HEK293T (cell line): ENCODE measurements around the gene GRIN3B.

Source experiments
- CTCF ChIA-PET: fragments of 350-600 bp; formaldehyde crosslinking; extraction: SDS; loops from one replicate; lab custom pipeline; 2021; ENCODE audit warnings: antibody characterized with exemption, inconsistent platforms; lab: Yijun Ruan, JAX
- POLR2A ChIA-PET: fragments of 350-600 bp; formaldehyde crosslinking; extraction: SDS; loops from one replicate; lab custom pipeline; 2020; ENCODE audit warnings: antibody characterized with exemption, inconsistent platforms; lab: Yijun Ruan, JAX
- DNase-seq: peaks from one replicate; pipeline ENCODE4 v3.0.0; 2012; ENCODE audit warnings: mixed read lengths; ENCODE audit errors: extremely low spot score
- ARNT ChIP-seq: fragments of 450-650 bp; IDR thresholded peaks from 2 replicates; pipeline ENCODE4 v1.6.1; 2017; ENCODE audit warnings: mild to moderate bottlenecking
- BHLHE40 ChIP-seq: fragments of 450-650 bp; IDR thresholded peaks from 2 replicates; pipeline ENCODE4 v1.6.1; 2016; ENCODE audit warnings: mild to moderate bottlenecking, moderate library complexity, borderline replicate concordance
- CTBP1 ChIP-seq: fragments of 450-650 bp; IDR thresholded peaks from 2 replicates; pipeline ENCODE4 v1.6.1; 2016; ENCODE audit warnings: borderline replicate concordance
- ELF4 ChIP-seq: fragments of 450-650 bp; IDR thresholded peaks from 2 replicates; pipeline ENCODE4 v1.6.1; 2017; ENCODE audit warnings: antibody characterized with exemption
- FOXA1 ChIP-seq: fragments of 450-650 bp; IDR thresholded peaks from 2 replicates; pipeline ENCODE4 v1.6.1; 2016; ENCODE audit warnings: mild to moderate bottlenecking
- FOXK2 ChIP-seq: fragments of 450-650 bp; IDR thresholded peaks from 2 replicates; pipeline ENCODE4 v1.6.1; 2016; ENCODE audit warnings: mild to moderate bottlenecking
- FOXM1 ChIP-seq: fragments of 450-650 bp; IDR thresholded peaks from 2 replicates; pipeline ENCODE4 v1.6.1; 2017; ENCODE audit warnings: mild to moderate bottlenecking, borderline replicate concordance
- HDGF ChIP-seq: fragments of 450-650 bp; IDR thresholded peaks from 2 replicates; pipeline ENCODE4 v1.6.1; 2017; ENCODE audit warnings: antibody characterized with exemption, borderline replicate concordance
- L3MBTL2 ChIP-seq: fragments of 450-650 bp; conservative IDR thresholded peaks from 2 replicates; pipeline ENCODE4 v1.6.1; 2016; ENCODE audit warnings: mild to moderate bottlenecking
- LEF1 ChIP-seq: fragments of 450-650 bp; IDR thresholded peaks from 2 replicates; pipeline ENCODE4 v1.6.1; 2017; ENCODE audit warnings: mild to moderate bottlenecking, borderline replicate concordance
- NFRKB ChIP-seq: fragments of 450-650 bp; IDR thresholded peaks from 2 replicates; pipeline ENCODE4 v1.6.1; 2016; ENCODE audit warnings: mild to moderate bottlenecking, moderate library complexity
- SP1 ChIP-seq: fragments of 450-650 bp; IDR thresholded peaks from 2 replicates; pipeline ENCODE4 v1.6.1; 2017
- SUZ12 ChIP-seq: fragments of 450-650 bp; IDR thresholded peaks from 2 replicates; pipeline ENCODE4 v1.6.1; 2016; ENCODE audit warnings: mild to moderate bottlenecking
- TARDBP ChIP-seq: fragments of 450-650 bp; IDR thresholded peaks from 2 replicates; pipeline ENCODE4 v1.6.1; 2016
- ZNF384 ChIP-seq: fragments of 450-650 bp; IDR thresholded peaks from 2 replicates; pipeline ENCODE4 v1.6.1; 2016
- TF ChIP-seq, protein P1 (sequence below): fragments of 450-650 bp; IDR thresholded peaks from 2 replicates; pipeline ENCODE4 v1.6.1; 2016

Gene GRIN3B

DNA sequence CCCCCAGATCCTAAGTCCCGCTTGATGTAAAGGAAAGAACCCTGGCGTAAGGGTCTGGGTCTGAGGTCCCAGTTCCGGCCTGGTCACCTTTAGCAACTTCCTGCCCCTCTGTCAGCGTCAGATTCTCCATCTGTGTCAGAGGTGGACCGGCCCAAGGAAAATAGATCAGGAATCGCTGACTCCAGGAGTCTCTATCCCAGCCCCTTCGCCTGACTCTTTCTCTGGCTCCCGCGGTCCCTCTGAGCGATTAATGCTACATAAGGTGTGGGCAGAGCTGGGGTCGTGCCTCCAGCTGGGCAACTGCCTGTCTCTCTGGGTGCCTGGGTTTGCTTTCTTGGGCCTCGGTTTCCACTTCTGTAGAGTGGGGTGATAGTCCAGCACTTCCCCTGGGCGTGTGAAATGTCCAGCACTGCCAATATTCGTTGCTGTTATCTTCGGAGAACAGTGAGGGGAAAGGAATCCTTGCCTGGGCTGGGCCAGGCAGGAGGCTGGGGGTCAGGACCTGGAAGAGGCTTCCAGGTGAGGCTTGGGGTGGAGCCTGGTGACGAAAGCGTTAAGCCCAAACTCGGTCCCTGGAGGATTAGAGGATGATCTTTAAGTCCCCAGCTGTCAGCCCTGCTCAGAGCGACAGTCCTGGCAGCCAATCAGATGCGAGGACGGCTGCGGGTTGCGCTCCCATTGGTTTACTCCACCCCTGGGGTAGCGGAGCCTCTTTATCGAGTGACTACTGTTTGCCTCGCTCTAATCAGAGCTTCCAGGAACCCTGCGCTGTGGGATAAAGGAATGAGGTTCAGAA is 40.5 kb downstream of the GRIN3B start:
- TF ChIP-seq, protein P1, sequence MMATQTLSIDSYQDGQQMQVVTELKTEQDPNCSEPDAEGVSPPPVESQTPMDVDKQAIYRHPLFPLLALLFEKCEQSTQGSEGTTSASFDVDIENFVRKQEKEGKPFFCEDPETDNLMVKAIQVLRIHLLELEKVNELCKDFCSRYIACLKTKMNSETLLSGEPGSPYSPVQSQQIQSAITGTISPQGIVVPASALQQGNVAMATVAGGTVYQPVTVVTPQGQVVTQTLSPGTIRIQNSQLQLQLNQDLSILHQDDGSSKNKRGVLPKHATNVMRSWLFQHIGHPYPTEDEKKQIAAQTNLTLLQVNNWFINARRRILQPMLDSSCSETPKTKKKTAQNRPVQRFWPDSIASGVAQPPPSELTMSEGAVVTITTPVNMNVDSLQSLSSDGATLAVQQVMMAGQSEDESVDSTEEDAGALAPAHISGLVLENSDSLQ = peak; percentile 100
- peak; percentile 65 for TF ChIP-seq CTBP1
- TF ChIP-seq FOXK2 = no peak
- no peak for TF ChIP-seq SUZ12
- CTCF ChIA-PET = no interaction called here
- POLR2A ChIA-PET = interaction anchor here (0.6 to 3.8 kb wide), 9 partner anchors 11 to 286 kb away, joined by 3 to 29 read pairs (median 3); partner anchors contain the start of genes CIRBP, CNN2 and RNU6-2
- peak; percentile 87 for DNase-seq

DNA sequence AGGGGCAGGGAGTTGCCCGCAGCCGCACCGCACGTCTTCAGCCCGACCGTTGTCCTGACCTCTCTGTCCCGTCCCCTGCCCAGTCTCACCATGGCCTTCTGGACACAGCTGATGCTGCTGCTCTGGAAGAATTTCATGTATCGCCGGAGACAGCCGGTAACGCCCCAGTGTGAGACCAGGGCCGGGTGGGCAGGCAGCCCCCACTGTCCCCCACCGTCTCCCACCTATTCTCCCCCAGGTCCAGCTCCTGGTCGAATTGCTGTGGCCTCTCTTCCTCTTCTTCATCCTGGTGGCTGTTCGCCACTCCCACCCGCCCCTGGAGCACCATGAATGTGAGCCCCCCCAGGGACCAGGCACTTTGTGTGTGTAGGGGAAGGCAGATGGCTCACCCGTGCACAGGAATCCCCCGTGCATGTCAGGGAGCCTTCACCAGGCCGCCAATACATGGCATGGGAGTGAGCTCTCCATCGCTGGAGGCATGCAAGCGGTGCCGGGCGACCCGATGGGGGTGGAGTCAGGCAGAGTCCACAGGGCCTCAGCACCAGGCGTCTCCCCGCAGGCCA is 41.1 kb downstream of the GRIN3B start:
- CTCF ChIA-PET = no interaction called here
- no peak for TF ChIP-seq FOXA1
- TF ChIP-seq ARNT = no peak
- no peak for DNase-seq
- POLR2A ChIA-PET = interaction anchor here (0.6 to 3.8 kb wide), 4 partner anchors 14 to 48 kb away, joined by 3 to 29 read pairs (median 3); partner anchors contain the start of genes CNN2 and RNU6-2

DNA sequence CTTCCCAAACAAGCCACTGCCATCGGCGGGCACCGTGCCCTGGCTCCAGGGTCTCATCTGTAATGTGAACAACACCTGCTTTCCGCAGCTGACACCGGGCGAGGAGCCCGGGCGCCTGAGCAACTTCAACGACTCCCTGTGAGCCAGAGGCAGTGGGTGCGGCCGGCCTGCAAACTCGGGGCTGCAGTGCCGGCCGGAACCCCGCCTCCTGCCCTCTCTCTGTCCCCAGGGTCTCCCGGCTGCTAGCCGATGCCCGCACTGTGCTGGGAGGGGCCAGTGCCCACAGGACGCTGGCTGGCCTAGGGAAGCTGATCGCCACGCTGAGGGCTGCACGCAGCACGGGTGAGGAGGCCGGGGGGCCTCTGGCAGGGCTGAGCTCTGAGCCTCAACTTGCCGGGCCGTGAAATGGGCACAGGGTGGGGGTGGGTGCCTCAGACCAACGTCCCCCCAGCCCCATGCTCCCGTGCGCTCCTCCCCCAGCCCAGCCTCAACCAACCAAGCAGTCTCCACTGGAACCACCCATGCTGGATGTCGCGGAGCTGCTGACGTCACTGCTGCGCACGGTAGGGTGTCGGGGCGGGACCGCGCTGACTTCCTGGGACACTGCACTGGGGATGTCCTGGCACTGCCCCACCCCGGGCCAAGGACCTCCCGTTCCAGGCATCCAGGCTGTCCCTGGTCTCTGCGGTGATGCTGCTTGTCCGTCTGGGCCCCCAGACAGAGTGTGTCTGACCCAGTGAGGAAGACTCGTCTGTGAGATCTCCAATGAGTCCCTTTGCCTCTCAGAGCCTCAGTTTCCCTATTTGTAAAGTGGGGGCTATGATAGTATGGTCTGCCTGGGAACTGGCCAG is 41.8 kb downstream of the GRIN3B start:
- POLR2A ChIA-PET = interaction anchor here (1.0 to 3.8 kb wide), 3 partner anchors 15 to 227 kb away, joined by 3 to 29 read pairs (median 7); partner anchors contain the start of gene CNN2
- TF ChIP-seq L3MBTL2 (no peak), FOXK2 (no peak), ARNT (no peak), HDGF (no peak), ZNF384 (no peak), SUZ12 (no peak), ELF4 (no peak), CTBP1 (no peak), BHLHE40 (no peak), LEF1 (no peak), TARDBP (no peak), NFRKB (no peak), FOXM1 (no peak), SP1 (no peak)
- TF ChIP-seq, protein P1 = no peak
- CTCF ChIA-PET = no interaction called here
- DNase-seq = no peak

DNA sequence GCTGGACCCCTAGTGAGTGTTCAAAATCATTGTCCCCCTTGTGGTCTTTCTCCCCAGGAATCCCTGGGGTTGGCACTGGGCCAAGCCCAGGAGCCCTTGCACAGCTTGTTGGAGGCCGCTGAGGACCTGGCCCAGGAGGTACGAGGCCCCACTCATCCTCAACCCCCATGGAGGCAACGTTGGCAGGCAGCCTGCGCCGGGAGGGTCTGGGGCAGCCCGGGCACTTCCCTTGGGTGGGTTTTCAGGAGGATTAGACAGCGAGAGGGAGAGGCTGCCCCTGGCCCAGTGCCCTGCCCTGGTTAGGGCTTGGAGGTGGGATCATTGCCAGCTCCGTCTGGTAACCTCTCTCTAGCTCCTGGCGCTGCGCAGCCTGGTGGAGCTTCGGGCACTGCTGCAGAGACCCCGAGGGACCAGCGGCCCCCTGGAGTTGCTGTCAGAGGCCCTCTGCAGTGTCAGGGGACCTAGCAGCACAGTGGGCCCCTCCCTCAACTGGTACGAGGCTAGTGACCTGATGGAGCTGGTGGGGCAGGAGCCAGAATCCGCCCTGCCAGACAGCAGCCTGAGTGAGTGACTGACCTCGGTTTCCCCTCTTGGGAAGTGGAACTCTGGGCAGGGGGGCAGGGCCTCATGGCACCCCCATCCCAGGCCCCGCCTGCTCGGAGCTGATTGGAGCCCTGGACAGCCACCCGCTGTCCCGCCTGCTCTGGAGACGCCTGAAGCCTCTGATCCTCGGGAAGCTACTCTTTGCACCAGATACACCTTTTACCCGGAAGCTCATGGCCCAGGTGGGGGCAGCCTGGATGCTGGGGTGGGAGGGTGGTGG is 42.7 kb downstream of the GRIN3B start:
- DNase-seq = no peak
- TF ChIP-seq L3MBTL2 (no peak), TARDBP (no peak), HDGF (no peak), FOXM1 (no peak), FOXK2 (no peak), ARNT (no peak), SP1 (no peak), ELF4 (no peak), BHLHE40 (no peak)
- TF ChIP-seq, protein P1 = no peak
- ChIA-PET CTCF (no interaction called here), POLR2A (interaction anchor here (0.7 to 1.6 kb wide), 2 partner anchors 22 to 226 kb away, joined by 3 to 7 read pairs; partner anchors contain the start of gene RNU6-2)

DNA sequence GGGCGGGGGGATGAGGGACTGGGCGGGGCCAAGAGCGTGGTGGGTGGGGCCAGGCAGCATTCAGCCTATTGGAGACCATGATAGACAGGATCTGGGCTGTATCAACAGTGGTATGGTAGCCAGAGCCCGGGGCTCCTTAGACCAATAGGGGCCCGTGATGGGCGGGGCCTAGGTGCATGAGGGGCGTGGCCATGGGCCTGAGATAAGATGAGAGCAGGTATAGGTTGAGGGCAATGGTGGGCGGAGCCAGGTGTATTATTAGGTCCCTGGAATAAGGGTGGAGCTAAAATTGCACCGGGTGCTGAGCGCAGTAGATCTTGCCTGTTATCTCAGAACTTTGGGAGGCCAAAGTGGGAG is 45.0 kb downstream of the GRIN3B start:
- no peak for TF ChIP-seq HDGF
- TF ChIP-seq, protein P1 = peak; percentile 96
- ChIA-PET POLR2A (interaction anchor here (0.6 to 2.1 kb wide), 3 partner anchors 16 to 224 kb away, joined by 3 to 12 read pairs (median 3); partner anchors contain the start of genes CIRBP and RNU6-2), CTCF (no interaction called here)
- peak; percentile 98 for DNase-seq
